Heart right ventricle (tissue), 16 donors: ENCODE data around the gene CACNA2D1. TPM values are rescaled to one million over a fixed set of nuclear protein-coding genes. Genes with fewer than 3 reads are reported as not detected.
A peak's percentile ranks its signal among the peaks of the same experiment; 100 is the strongest.

ENCODE experiments used
- ATAC-seq, 8 donors: fragments of 200-7000 bp; cut with Tn5 transposase; one replicate each; pipeline ENCODE4 v1.9.1; 2020; ENCODE audit warnings: mild to moderate bottlenecking in 8 of 8, moderate library complexity in 8 of 8, moderate number of reproducible peaks in 1 of 8
- DNase-seq, 2 donors: peaks; one replicate each; pipeline ENCODE4 v3.0.0-alpha.2; 2020
- H3K27ac ChIP-seq, 10 donors: fragments of 200-600 bp; sonication (generic) in 2 of 10; one replicate each; pipeline versions ENCODE4 v1.5.0 to v1.8.0; 2020 to 2022; ENCODE audit warnings: mild to moderate bottlenecking in 3 of 10
- H3K27me3 ChIP-seq, 7 donors: fragments of 200-600 bp; one replicate each; pipeline ENCODE4 v1.8.0; 2021 to 2022; ENCODE audit warnings: mild to moderate bottlenecking in 2 of 7
- H3K36me3 ChIP-seq, 9 donors: fragments of 200-600 bp; sonication (generic) in 1 of 9; one replicate each; pipeline versions ENCODE4 v1.5.0 to v1.8.0; 2020 to 2022; ENCODE audit warnings: mild to moderate bottlenecking in 2 of 9
- H3K4me1 ChIP-seq, 9 donors: fragments of 200-600 bp; sonication (generic) in 1 of 9; one replicate each; pipeline versions ENCODE4 v1.5.0 to v1.8.0; 2020 to 2022; ENCODE audit warnings: mild to moderate bottlenecking in 4 of 9
- H3K4me3 ChIP-seq, 10 donors: fragments of 200-600 bp; sonication (generic) in 2 of 10; one replicate each; pipeline versions ENCODE4 v1.5.0 to v1.8.0; 2020 to 2022; ENCODE audit warnings: mild to moderate bottlenecking in 7 of 10, moderate library complexity in 2 of 10
- H3K9me3 ChIP-seq, 11 donors: fragments of 200-600 bp in 10 of 11; sonication (generic) in 2 of 11; one replicate each; pipeline versions ENCODE4 v1.5.0 to v1.8.0; 2013 to 2022; ENCODE audit warnings: mild to moderate bottlenecking in 2 of 11, control low read depth in 1 of 11, moderate library complexity in 1 of 11
- WGBS, 2 donors: extraction: QIAGEN DNeasy Blood & Tissue Kit; methylation state at CpG; one replicate each; pipeline ENCODE4 v1.1.7; 2013; ENCODE audit warnings: inconsistent platforms in 1 of 2; 5-methylcytosine and 5-hydroxymethylcytosine counted together
- intact Hi-C, 10 donors: fragments of 100-400 bp; cut with DNase I; formaldehyde crosslinking; loops; one replicate each; pipeline versions ENCODE4 v1.11.1 to v1.14.2; 2022
- polyA plus RNA-seq, 2 donors: library from polyadenylated mRNA; stranded (reverse); fragments of 200-250 nt; gene quantifications; one replicate each; pipeline ENCODE4 v1.2.3, GENCODE V29; 2013
- total RNA-seq, 10 donors: library from RNA; stranded (reverse); fragmentation: NEBNext Ultra II Directional in 3 of 10; extraction: Animal tissue kit (Norgen Biotek cat#: 25700) in 3 of 10; gene quantifications; one replicate each; pipeline versions ENCODE4 v1.2.1 to v1.2.4, GENCODE V29; 2021 to 2023
- TF ChIP-seq, protein P1 (sequence below), 9 donors: fragments of 200-600 bp; sonication (generic) in 2 of 9; IDR thresholded peaks; one replicate each; pipeline versions ENCODE4 v1.5.0 to v1.8.0; 2021 to 2022; ENCODE audit warnings: antibody characterized with exemption in 9 of 9, mild to moderate bottlenecking in 5 of 9, moderate library complexity in 1 of 9
- donor health status: Arrhythmogenic right ventricular cardiomyopathy.
- donor health status: ischemic (EF 13 %, LVEDD 7.1; RV severe dilation, severe dysfunction).
- donor health status: healthy with polysubstance abuse.
- donor health status: DM: no; HTN: yes; CAD: no.
- donor health status: DM: no; HTN: no; CAD: no.
- donor health status: ischemic (EF 25% LVEDD 6.9; RV normal size, moderate dysfunction).
- donor health status: ischemic (EF 25% LVEDD 5.7; RV mildly dilated, moderate dysfunction).
- donor health status: healthy.
- donor health status: DM: yes; HTN: yes; CAD: no.
- donor health status: Ischemic cardiomyopathy.
- donor health status: ischemic (EF 35%, LVEDD 5.7; RV mildly dilated, moderate dysfunction).
- donor health status: nonischemic (EF 11% LVEDD 7.7; RV severe dilation, severe dysfunction).
- donor health status: DM: yes; HTN: yes; CAD: no.
- donor health status: PGD.
- donor health status: ischemic (EF 29% LVEDD 5.4; RV normal size, mild dysfunction).
- donor health status: nonischemic (EF 23%, LVEDD 6.1; RV moderate dilation, normal function).

Gene CACNA2D1
- total and polyA plus RNA-seq, 12 donors = 7.0 to 131 (median 69.3) TPM

GRCh38 chr7:82472966-82473365 is 29.4 kb upstream of the CACNA2D1 start:
- TF ChIP-seq, protein P1, sequence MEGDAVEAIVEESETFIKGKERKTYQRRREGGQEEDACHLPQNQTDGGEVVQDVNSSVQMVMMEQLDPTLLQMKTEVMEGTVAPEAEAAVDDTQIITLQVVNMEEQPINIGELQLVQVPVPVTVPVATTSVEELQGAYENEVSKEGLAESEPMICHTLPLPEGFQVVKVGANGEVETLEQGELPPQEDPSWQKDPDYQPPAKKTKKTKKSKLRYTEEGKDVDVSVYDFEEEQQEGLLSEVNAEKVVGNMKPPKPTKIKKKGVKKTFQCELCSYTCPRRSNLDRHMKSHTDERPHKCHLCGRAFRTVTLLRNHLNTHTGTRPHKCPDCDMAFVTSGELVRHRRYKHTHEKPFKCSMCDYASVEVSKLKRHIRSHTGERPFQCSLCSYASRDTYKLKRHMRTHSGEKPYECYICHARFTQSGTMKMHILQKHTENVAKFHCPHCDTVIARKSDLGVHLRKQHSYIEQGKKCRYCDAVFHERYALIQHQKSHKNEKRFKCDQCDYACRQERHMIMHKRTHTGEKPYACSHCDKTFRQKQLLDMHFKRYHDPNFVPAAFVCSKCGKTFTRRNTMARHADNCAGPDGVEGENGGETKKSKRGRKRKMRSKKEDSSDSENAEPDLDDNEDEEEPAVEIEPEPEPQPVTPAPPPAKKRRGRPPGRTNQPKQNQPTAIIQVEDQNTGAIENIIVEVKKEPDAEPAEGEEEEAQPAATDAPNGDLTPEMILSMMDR (IDR thresholded peaks at IDR 0.05) = no peak
- DNase-seq = no peak
- WGBS, 2 donors = 94 to 97% methylated on average over 9 of the region's 9 CpGs
- no peaks in the 10 kb centered on the region for H3K36me3 ChIP-seq
- no peak for ATAC-seq
- no peak overlapping the region for H3K4me3 ChIP-seq
- intact Hi-C loops = loop anchor here in 2 of 10 donors (10.0 kb wide), 2 partner anchors 58 to 428 kb away; no protein-coding TSS in a partner anchor
- H3K27me3 ChIP-seq = no peaks in the 10 kb centered on the region
- H3K27ac ChIP-seq = no peak overlapping the region
- H3K4me1 ChIP-seq = peaks cover 0 to 8% (median 0%) of the 10 kb centered on the region in 9 donors
- no peaks in the 10 kb centered on the region for H3K9me3 ChIP-seq

DNA sequence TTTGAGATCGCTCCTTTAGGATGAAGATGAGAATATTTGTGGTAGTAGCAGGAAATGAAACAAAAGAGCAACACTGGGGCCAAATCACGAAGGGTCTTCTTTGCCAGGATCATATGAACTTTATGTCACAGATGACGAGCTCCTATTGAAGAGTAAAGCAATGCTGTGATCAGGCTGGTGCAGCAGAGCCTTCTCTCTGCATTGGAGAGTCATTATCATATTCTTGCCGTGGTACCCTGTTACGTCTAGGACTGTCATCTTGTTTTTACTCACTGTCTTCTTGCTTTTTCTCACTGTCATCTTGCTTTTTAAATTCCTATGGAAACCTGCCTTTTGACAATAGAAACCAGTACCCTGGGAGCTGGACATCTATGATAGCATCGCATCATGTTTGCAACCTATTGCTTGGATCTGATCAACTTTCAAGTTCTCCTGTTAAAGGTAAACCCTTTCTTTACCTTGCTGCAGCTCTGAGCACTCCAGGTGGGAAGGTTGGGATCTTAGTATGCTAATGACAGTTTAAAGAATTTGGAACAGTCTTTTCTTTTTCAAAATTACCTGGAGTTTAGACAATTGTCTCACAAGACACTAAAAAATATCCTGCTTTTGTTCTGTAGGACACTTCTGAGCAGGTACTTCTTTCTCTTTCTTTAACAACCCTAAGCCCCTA is 27.9 kb upstream of the CACNA2D1 start:
- no peak overlapping the region for H3K4me3 ChIP-seq
- H3K27me3 ChIP-seq = no peaks in the 10 kb centered on the region
- H3K36me3 ChIP-seq = no peaks in the 10 kb centered on the region
- no peaks in the 10 kb centered on the region for H3K9me3 ChIP-seq
- peaks cover 0 to 5% (median 0%) of the 10 kb centered on the region in 9 donors for H3K4me1 ChIP-seq
- H3K27ac ChIP-seq = no peak overlapping the region
- 76 to 77% methylated on average over 6 of the region's 6 CpGs for WGBS, 2 donors
- intact Hi-C loops = loop anchor here in 2 of 10 donors (10.0 kb wide), 2 partner anchors 57 to 427 kb away; no protein-coding TSS in a partner anchor
- ATAC-seq (no peak), DNase-seq (no peak)
- TF ChIP-seq, protein P1 (IDR thresholded peaks at IDR 0.05) = no peak

DNA sequence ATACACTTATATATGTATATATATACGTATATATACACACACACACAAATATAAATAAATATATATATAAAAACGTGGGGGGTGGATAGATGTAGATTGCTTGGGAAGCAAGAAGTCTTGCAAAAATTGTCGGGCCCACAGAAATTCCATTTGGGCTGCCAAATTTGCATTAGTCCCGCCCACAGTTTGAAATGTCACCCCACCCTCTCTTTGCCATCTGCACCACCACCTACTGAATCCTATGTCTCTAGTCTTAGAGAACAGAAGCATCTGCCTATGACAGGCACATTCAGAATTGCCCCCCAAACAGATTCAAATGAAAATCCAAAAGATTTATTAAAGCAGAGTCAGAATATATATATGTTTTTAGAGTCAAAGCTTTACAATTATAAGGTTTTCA is 25.6 kb upstream of the CACNA2D1 start:
- ATAC-seq (no peak), DNase-seq (no peak)
- Histone ChIP-seq H3K9me3 (peaks cover 0 to 11% (median 0%) of the 10 kb centered on the region in 11 donors), H3K4me3 (no peak overlapping the region), H3K27me3 (no peaks in the 10 kb centered on the region), H3K4me1 (peaks cover 0 to 5% (median 0%) of the 10 kb centered on the region in 9 donors), H3K36me3 (no peaks in the 10 kb centered on the region), H3K27ac (no peak overlapping the region)
- intact Hi-C loops = no loop called here
- TF ChIP-seq, protein P1 (IDR thresholded peaks at IDR 0.05) = no peak
- 79 to 82% methylated on average over 4 of the region's 4 CpGs for WGBS, 2 donors

DNA sequence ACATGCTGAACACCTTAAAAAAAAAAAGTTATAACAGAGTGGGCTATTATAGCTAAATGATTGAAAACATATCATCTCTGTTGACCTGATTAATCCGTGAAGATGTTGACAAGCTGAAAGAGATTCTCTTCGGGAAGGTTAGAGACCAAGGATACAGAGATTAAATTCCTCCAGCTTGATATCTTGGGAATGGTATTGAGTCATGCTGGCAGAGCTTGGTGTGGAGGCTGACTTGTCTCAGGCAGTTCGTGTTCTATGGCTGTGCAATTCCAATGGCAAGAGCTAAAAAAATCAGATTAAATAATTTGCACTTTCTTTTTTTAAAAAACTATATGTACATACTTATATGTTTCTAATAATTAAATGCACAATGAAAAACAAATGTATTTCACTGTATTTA is 24.9 kb upstream of the CACNA2D1 start:
- DNase-seq (no peak), ATAC-seq (peak in 5 of 8 donors; percentile 64 to 88 (median 71))
- H3K4me3 ChIP-seq = no peak overlapping the region
- WGBS, 2 donors = 27 to 34% methylated on average over 3 of the region's 3 CpGs
- no peaks in the 10 kb centered on the region for H3K27me3 ChIP-seq
- H3K4me1 ChIP-seq = peaks cover 0 to 5% (median 0%) of the 10 kb centered on the region in 9 donors
- H3K36me3 ChIP-seq = no peaks in the 10 kb centered on the region
- peak overlapping the region in 1 of 10 donors; percentile 8 for H3K27ac ChIP-seq
- intact Hi-C loops = no loop called here
- H3K9me3 ChIP-seq = peaks cover 0 to 19% (median 0%) of the 10 kb centered on the region in 11 donors
- TF ChIP-seq, protein P1 (IDR thresholded peaks at IDR 0.05) = no peak
